OCI-LY7 (cell line): ENCODE results near the gene MEGF6.

Experiments used
- CTCF ChIP-seq: fragments of 200-600 bp; sonication (generic); conservative IDR thresholded peaks from 2 replicates; pipeline ENCODE4 v1.5.1; 2014; ENCODE audit warnings: mild to moderate bottlenecking, antibody characterized with exemption, low read length, moderate library complexity, mixed read lengths
- EZH2phosphoT487 ChIP-seq: fragments of 200-600 bp; sonication (generic); IDR thresholded peaks from 2 replicates; pipeline ENCODE4 v1.6.1; 2018; ENCODE audit warnings: low read depth, borderline replicate concordance, mild to moderate bottlenecking, mixed run types, antibody characterized with exemption, low read length, moderate library complexity, mixed read lengths

- TF ChIP-seq EZH2phosphoT487 (no peak), CTCF (no peak)
Measured at GRCh38 chr1:3519301-3519885, 91.9 kb downstream of the MEGF6 start.
